Chondrocyte (in vitro differentiated cells): Measurements from ENCODE around the gene NDUFS4. TPM values are rescaled to one million over a fixed set of nuclear protein-coding genes. Genes with fewer than 3 reads are reported as not detected.

ENCODE experiments used
- DNase-seq: peaks from one replicate; pipeline ENCODE4 v3.0.0; 2021; ENCODE audit warnings: mixed read lengths, low spot score
- H3K27ac Mint-ChIP-seq: one replicate; pipeline ENCODE4 v1.8.0; 2021; ENCODE audit warnings: mild to moderate bottlenecking, moderate library complexity, mixed read lengths; ENCODE audit not compliant: unreplicated experiment
- H3K27me3 Mint-ChIP-seq: 2 replicates; pipeline ENCODE4 v1.8.0; 2021; ENCODE audit warnings: low read depth, mixed read lengths
- H3K36me3 Mint-ChIP-seq: 2 replicates; pipeline ENCODE4 v1.8.0; 2021; ENCODE audit warnings: low read depth, mixed read lengths
- H3K4me1 Mint-ChIP-seq: 2 replicates; pipeline ENCODE4 v1.8.0; 2021; ENCODE audit warnings: low read depth, mild to moderate bottlenecking, mixed read lengths
- H3K4me3 Mint-ChIP-seq: one replicate; pipeline ENCODE4 v1.8.0; 2021; ENCODE audit warnings: mild to moderate bottlenecking, moderate library complexity, mixed read lengths; ENCODE audit not compliant: unreplicated experiment
- H3K9me3 Mint-ChIP-seq: 2 replicates; pipeline ENCODE4 v1.8.0; 2021; ENCODE audit warnings: low read depth, mixed read lengths
- total RNA-seq: library from RNA; stranded (reverse); gene quantifications from 3 replicates; pipeline ENCODE4 v1.2.1, GENCODE V29; 2021
- TF ChIP-seq, protein P1 (sequence below): fragments of 200-600 bp; sonication (generic); IDR thresholded peaks from 2 replicates; pipeline ENCODE4 v1.5.0; 2021; ENCODE audit warnings: antibody characterized with exemption, mild to moderate bottlenecking, moderate library complexity

The NDUFS4 gene
- total RNA-seq, 1 donor from 2014 or later, result 66.9 TPM

DNA sequence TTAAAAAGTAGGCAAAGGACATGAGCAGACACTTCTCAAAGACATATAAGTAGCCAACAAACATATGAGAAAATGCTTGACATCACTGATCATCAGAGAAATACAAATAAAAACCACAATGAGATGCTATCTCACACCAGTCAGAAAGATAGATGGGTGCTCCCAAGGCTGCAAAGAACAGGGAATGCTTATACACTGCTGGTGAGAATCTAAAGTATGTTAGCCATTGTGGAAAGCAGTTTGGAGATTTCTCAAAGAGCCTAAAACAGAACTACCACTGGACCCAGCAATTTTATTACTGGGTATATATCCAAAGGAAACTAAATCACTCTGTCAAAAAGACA, 154.2 kb downstream of the NDUFS4 start:
- DNase-seq, result no peak
- peaks cover 17% of the 10 kb centered on the region for H3K36me3 Mint-ChIP-seq

DNA sequence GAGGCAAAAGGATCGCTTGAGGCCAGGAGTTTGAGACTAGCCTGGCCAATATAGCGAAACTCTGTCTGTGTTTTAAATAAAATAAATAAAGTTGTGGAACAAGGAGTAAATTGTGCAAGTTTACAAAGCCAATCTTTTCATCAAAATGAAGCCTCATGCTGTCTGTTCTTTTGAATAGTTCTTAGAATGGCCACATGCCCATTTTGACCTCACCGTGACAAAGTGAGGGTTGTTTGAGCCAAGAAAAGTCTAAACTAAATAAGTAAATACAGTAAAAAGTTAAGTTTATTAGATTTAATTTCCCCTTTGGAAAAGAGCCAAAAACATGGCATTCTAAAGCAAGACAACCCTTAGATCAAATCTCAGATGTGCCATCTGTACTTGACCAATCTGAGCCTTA, 165.7 kb downstream of the NDUFS4 start:
- no peak overlapping the region for H3K4me3 Mint-ChIP-seq
- no peak overlapping the region for H3K27ac Mint-ChIP-seq
- DNase-seq, result no peak
- peaks cover 1% of the 10 kb centered on the region for H3K36me3 Mint-ChIP-seq
- TF ChIP-seq, protein P1, sequence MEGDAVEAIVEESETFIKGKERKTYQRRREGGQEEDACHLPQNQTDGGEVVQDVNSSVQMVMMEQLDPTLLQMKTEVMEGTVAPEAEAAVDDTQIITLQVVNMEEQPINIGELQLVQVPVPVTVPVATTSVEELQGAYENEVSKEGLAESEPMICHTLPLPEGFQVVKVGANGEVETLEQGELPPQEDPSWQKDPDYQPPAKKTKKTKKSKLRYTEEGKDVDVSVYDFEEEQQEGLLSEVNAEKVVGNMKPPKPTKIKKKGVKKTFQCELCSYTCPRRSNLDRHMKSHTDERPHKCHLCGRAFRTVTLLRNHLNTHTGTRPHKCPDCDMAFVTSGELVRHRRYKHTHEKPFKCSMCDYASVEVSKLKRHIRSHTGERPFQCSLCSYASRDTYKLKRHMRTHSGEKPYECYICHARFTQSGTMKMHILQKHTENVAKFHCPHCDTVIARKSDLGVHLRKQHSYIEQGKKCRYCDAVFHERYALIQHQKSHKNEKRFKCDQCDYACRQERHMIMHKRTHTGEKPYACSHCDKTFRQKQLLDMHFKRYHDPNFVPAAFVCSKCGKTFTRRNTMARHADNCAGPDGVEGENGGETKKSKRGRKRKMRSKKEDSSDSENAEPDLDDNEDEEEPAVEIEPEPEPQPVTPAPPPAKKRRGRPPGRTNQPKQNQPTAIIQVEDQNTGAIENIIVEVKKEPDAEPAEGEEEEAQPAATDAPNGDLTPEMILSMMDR, result no peak
- peaks cover 20% of the 10 kb centered on the region for H3K27me3 Mint-ChIP-seq
- H3K4me1 Mint-ChIP-seq, result no peaks in the 10 kb centered on the region
- peaks cover 2% of the 10 kb centered on the region for H3K9me3 Mint-ChIP-seq

More for the DNA sequence above, 154.2 kb downstream of the NDUFS4 start:
- TF ChIP-seq, protein P1, result no peak
- Mint-ChIP-seq H3K9me3 (peaks cover 42% of the 10 kb centered on the region), H3K27me3 (peaks cover 11% of the 10 kb centered on the region), H3K27ac (no peak overlapping the region), H3K4me3 (no peak overlapping the region), H3K4me1 (no peaks in the 10 kb centered on the region)

DNA sequence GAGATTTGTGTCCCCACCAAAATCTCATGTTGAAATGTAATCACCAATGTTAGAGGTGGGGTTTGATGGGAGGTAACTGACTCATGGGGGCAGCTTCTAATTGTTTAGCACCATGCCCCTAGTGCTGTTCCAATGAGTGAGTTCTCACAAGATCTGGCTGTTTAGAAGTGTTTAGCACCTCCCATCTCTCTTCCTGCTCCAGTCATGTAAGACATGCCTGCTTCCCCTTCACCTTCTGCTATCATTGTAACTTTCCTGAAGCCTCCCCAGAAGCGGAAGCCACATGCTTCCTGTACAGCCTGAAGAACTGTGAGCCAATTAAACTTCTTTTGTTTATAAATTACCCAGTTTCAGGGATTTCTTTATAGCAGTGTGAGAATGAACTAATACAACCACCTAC, 170.5 kb downstream of the NDUFS4 start:
- Mint-ChIP-seq H3K36me3 (no peaks in the 10 kb centered on the region), H3K27ac (no peak overlapping the region), H3K4me1 (no peaks in the 10 kb centered on the region), H3K9me3 (no peaks in the 10 kb centered on the region), H3K27me3 (peaks cover 25% of the 10 kb centered on the region), H3K4me3 (no peak overlapping the region)
- DNase-seq, result no peak
- TF ChIP-seq, protein P1, result no peak

Other genes starting within 250 kb of the NDUFS4 start
- 4.8 to 5.6 TPM (median 4.9 TPM) in 3 replicates for gene FST, start 80.0 kb upstream of the NDUFS4 start, total RNA-seq